Small intestine (tissue), 7 donors: ENCODE data around the gene GPR17. TPM values are rescaled to one million over a fixed set of nuclear protein-coding genes. Genes with fewer than 3 reads are reported as not detected.

Experiments
- DNase-seq, 2 donors: peaks; one replicate each; pipeline versions ENCODE4 v3.0.0 to v3.0.0-alpha.2; 2013
- FAIRE-seq: peaks from 2 replicates; lab custom pipeline; 2012; peaks lifted over from hg19 to GRCh38; lab: Jason Lieb, UNC
- H3K27ac ChIP-seq, 3 donors: one replicate each; pipeline ENCODE4 v1.5.1; 2013; ENCODE audit warnings: low read length in 2 of 3, mild to moderate bottlenecking in 2 of 3, control low read depth in 1 of 3, inconsistent platforms in 1 of 3, low read depth in 1 of 3, moderate library complexity in 1 of 3
- H3K27me3 ChIP-seq, 3 donors: one replicate each; pipeline ENCODE4 v1.6.1; 2013; ENCODE audit warnings: low read length in 3 of 3, inconsistent platforms in 1 of 3; ENCODE audit not compliant: control insufficient read depth in 3 of 3, insufficient read depth in 3 of 3
- H3K36me3 ChIP-seq, 3 donors: one replicate each; pipeline ENCODE4 v1.6.1; 2013; ENCODE audit warnings: low read length in 3 of 3, inconsistent platforms in 1 of 3, low read depth in 1 of 3, mild to moderate bottlenecking in 1 of 3, moderate library complexity in 1 of 3; ENCODE audit not compliant: control insufficient read depth in 3 of 3, insufficient read depth in 2 of 3
- H3K4me1 ChIP-seq, 3 donors: one replicate each; pipeline ENCODE4 v1.6.1; 2013; ENCODE audit warnings: low read length in 2 of 3, inconsistent platforms in 1 of 3, low read depth in 1 of 3, mild to moderate bottlenecking in 1 of 3, moderate library complexity in 1 of 3; ENCODE audit not compliant: control insufficient read depth in 3 of 3, insufficient read depth in 2 of 3
- H3K4me3 ChIP-seq, 3 donors: one replicate each; pipeline ENCODE4 v1.5.1; 2013; ENCODE audit warnings: low read length in 3 of 3, control low read depth in 1 of 3, inconsistent platforms in 1 of 3, low read depth in 1 of 3, mild to moderate bottlenecking in 1 of 3, moderate library complexity in 1 of 3
- H3K9me3 ChIP-seq, 2 donors: one replicate each; pipeline ENCODE4 v1.6.1; 2013; ENCODE audit warnings: low read depth in 1 of 2, low read length in 1 of 2; ENCODE audit not compliant: control insufficient read depth in 2 of 2, insufficient read depth in 1 of 2
- WGBS, 3 donors: extraction: QIAGEN DNeasy Blood & Tissue Kit; methylation state at CpG; one replicate each; pipeline ENCODE4 v1.1.7; 2013; 5-methylcytosine and 5-hydroxymethylcytosine counted together
- polyA plus RNA-seq, 4 donors: library from polyadenylated mRNA; stranded (reverse) in 3 of 4; unstranded in 1 of 4; fragments of 200-250 nt in 3 of 4; fragments of 120-200 nt in 1 of 4; gene quantifications; one replicate each; pipeline versions ENCODE4 v1.2.1 to v1.2.3, GENCODE V29; 2013
- donor health status: healthy with polysubstance abuse.
- donor health status: control.
- donor health status: control.
- donor health status: Bipolar disorder and iron deficiency.
- donor health status: healthy.

Gene GPR17
- polyA plus RNA-seq, 4 donors: 0.18 to 0.56 TPM; not detected in 2

GRCh38 chr2:127625572-127625951 lies 20.4 kb upstream of the GPR17 start:
- H3K4me3 ChIP-seq: no peak overlapping the region
- no peak overlapping the region for H3K27ac ChIP-seq
- H3K36me3 ChIP-seq: peaks cover 0 to 97% (median 29%) of the 10 kb centered on the region in 3 donors
- no peaks in the 10 kb centered on the region for H3K27me3 ChIP-seq
- 65 to 92% (median 89%) methylated on average over 2 of the region's 2 CpGs for WGBS, 3 donors
- H3K9me3 ChIP-seq: no peaks in the 10 kb centered on the region
- FAIRE-seq (no peak), DNase-seq (no peak)
- H3K4me1 ChIP-seq: no peaks in the 10 kb centered on the region

- no peak for FAIRE-seq
Observed at GRCh38 chr2:127626175-127626574, 19.8 kb upstream of the GPR17 start.

DNA sequence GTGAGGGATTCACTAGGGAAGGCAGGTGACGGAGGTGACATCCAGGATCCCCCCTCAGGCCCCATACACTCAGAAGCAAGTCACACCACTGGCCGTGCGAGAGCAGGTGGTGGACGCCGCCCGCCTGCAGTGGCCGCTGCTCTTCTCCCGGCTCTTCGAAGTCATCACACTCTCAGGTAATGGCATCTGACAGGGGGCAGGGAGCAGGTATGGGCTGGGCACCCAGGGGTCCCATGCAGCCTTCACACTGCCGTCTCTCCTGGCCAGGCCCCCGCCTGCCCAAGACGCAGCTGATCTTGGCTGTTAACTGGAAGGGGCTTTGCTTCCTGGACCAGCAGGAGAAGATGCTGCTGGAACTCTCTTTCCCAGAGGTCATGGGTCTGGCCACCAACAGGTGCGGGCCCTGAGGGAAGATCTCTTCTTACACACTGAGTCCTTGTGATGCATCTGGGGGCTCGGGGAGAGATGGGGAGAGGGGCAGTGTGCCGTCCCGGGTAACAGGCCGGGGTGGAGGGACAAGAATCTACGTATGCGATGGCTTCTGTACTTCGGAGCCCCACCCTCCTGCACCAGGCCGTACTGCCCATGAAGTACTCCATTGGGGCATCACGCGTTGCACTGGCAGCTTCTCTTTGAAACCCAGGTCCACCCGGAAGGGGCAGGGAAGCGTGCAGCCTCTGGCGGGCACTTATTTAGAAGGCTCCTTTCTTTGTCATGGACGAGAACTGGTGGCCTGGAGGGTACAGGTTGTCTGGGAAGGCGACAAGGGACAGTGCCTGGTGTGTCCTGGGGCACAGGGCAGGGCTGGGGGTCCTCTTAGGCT lies 18.8 kb upstream of the GPR17 start:
- DNase-seq (no peak), FAIRE-seq (no peak)
- Histone ChIP-seq H3K4me1 (no peaks in the 10 kb centered on the region), H3K27ac (no peak overlapping the region), H3K9me3 (no peaks in the 10 kb centered on the region), H3K27me3 (no peaks in the 10 kb centered on the region), H3K4me3 (no peak overlapping the region), H3K36me3 (peaks cover 0 to 100% (median 28%) of the 10 kb centered on the region in 3 donors)
- 90 to 96% (median 94%) methylated on average over 26 to 28 of the region's 28 CpGs for WGBS, 3 donors

More at GRCh38 chr2:127626175-127626574, 19.8 kb upstream of the GPR17 start:
- no peak overlapping the region for H3K4me3 ChIP-seq
- no peaks in the 10 kb centered on the region for H3K9me3 ChIP-seq
- H3K27ac ChIP-seq: no peak overlapping the region
- H3K36me3 ChIP-seq: peaks cover 0 to 99% (median 28%) of the 10 kb centered on the region in 3 donors
- DNase-seq: no peak
- H3K4me1 ChIP-seq: no peaks in the 10 kb centered on the region
- WGBS, 3 donors: 69 to 86% (median 79%) methylated on average over 12 of the region's 12 CpGs
- H3K27me3 ChIP-seq: no peaks in the 10 kb centered on the region

DNA sequence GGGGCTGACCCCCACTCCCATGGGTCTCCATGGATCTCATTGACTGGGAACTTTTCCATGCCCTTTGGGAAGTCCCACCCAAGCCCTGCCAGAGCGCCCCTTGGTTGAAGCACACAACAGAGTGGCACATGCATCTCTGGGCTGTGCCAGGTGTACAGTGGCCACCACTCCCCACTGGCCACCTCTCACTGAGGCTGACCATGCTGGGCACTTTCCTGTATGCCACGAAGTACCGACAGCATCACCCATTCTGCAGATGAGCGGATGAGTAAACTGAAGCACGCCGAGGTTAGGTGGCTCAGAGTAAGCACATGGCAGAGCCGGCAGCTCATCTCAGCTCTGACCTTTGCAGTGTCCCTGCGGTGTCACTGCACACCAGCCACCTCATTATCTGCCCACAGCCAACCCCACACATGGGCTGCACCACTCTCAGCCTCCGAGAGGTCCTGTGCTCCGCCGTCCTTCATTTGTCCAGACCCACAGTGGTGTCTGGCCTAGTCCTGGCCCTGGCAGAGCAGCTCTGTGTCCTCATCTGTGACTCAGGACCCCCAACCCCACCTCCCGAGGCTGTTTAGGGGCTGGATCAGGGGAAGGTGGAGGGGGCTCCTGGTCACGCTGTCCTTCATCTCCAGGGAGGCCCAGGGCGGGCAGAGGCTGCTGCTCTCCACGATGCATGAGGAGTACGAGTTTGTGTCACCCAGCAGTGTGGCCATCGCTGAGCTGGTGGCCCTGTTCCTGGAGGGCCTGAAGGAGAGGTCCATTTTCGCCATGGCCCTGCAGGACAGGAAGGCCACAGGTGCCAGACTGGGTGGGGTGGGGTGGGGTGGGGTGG lies 18.0 kb upstream of the GPR17 start:
- WGBS, 3 donors: 88 to 95% (median 89%) methylated on average over 18 of the region's 18 CpGs
- FAIRE-seq: no peak

GRCh38 chr2:127628767-127629614 lies 17.0 kb upstream of the GPR17 start:
- Histone ChIP-seq H3K9me3 (no peaks in the 10 kb centered on the region), H3K36me3 (peaks cover 0 to 100% (median 24%) of the 10 kb centered on the region in 3 donors), H3K27me3 (no peaks in the 10 kb centered on the region), H3K27ac (no peak overlapping the region), H3K4me1 (peaks cover 0 to 4% (median 0%) of the 10 kb centered on the region in 3 donors), H3K4me3 (no peak overlapping the region)
- WGBS, 3 donors: 82 to 88% (median 86%) methylated on average over 14 to 17 of the region's 17 CpGs
- no peak for DNase-seq
- no peak for FAIRE-seq

More for the DNA sequence above, 18.0 kb upstream of the GPR17 start:
- H3K27me3 ChIP-seq: no peaks in the 10 kb centered on the region
- no peak overlapping the region for H3K4me3 ChIP-seq
- peaks cover 0 to 100% (median 25%) of the 10 kb centered on the region in 3 donors for H3K36me3 ChIP-seq
- H3K9me3 ChIP-seq: no peaks in the 10 kb centered on the region
- H3K4me1 ChIP-seq: no peaks in the 10 kb centered on the region
- DNase-seq: no peak
- H3K27ac ChIP-seq: no peak overlapping the region

DNA sequence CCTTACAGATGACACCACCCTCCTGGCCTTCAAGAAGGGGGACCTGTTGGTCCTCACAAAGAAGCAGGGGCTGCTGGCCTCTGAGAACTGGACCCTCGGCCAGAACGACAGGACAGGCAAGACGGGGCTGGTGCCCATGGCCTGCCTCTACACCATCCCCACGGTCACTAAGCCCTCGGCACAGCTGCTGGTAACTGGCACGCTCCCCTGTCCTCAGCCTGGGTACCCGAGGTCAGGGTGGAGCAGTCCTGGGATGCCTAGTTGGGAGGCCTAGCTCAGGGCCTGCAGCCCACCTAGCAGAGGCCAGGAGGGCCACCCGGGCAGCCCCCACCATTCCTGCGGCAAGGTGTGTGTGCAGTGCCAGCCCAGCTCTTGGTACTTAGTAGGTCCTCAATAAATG lies 16.3 kb upstream of the GPR17 start:
- Histone ChIP-seq H3K27ac (no peak overlapping the region), H3K4me1 (peaks cover 0 to 6% (median 0%) of the 10 kb centered on the region in 3 donors), H3K27me3 (no peaks in the 10 kb centered on the region), H3K36me3 (peaks cover 0 to 100% (median 19%) of the 10 kb centered on the region in 3 donors), H3K4me3 (no peak overlapping the region), H3K9me3 (no peaks in the 10 kb centered on the region)
- DNase-seq (no peak), FAIRE-seq (no peak)
- WGBS, 3 donors: 79 to 92% (median 80%) methylated on average over 9 of the region's 9 CpGs

- DNase-seq: no peak
- Histone ChIP-seq H3K27me3 (no peaks in the 10 kb centered on the region), H3K27ac (no peak overlapping the region), H3K4me1 (peaks cover 0 to 10% (median 0%) of the 10 kb centered on the region in 3 donors), H3K4me3 (no peak overlapping the region), H3K9me3 (no peaks in the 10 kb centered on the region), H3K36me3 (peaks cover 0 to 100% (median 16%) of the 10 kb centered on the region in 3 donors)
- WGBS, 3 donors: 69 to 73% (median 72%) methylated on average over 10 of the region's 10 CpGs
- no peak for FAIRE-seq
Observed at GRCh38 chr2:127630096-127630863, 15.7 kb upstream of the GPR17 start.
